K562 (cell line): Measurements from ENCODE around the gene CRK. TPM values are rescaled to one million over a fixed set of nuclear protein-coding genes. Genes with fewer than 3 reads are reported as not detected.
A peak's percentile ranks its signal among the peaks of the same experiment; 100 is the strongest.

Experiments used
- CUX1 ChIP-seq: fragments of 200-800 bp; sonication (Bioruptor generic); IDR thresholded peaks from 2 replicates; pipeline ENCODE4 v1.6.1; 2016; ENCODE audit warnings: missing genetic modification characterization, missing compliant biosample characterization
- GTF2A2 ChIP-seq: IDR thresholded peaks from 2 replicates; pipeline ENCODE4 v1.6.1; 2016; ENCODE audit warnings: mild to moderate bottlenecking, missing genetic modification characterization, missing compliant biosample characterization
- HDGF ChIP-seq: fragments of 450-650 bp; IDR thresholded peaks from 2 replicates; pipeline ENCODE4 v1.6.1; 2016
- KDM5B ChIP-seq: fragments of 200-600 bp; sonication (generic); IDR thresholded peaks from 2 replicates; pipeline ENCODE4 v1.6.1; 2012; ENCODE audit warnings: low read depth, mild to moderate bottlenecking, moderate library complexity, low read length, control low read depth, inconsistent platforms; ENCODE audit not compliant: insufficient replicate concordance
- MEF2D ChIP-seq: conservative IDR thresholded peaks from 2 replicates; pipeline ENCODE4 v1.6.1; 2016; ENCODE audit warnings: low read depth, missing genetic modification characterization, missing compliant biosample characterization
- MTA3 ChIP-seq: fragments of 450-650 bp; formaldehyde crosslinking; IDR thresholded peaks from 2 replicates; pipeline ENCODE4 v1.6.1; 2017; ENCODE audit warnings: mild to moderate bottlenecking, borderline replicate concordance
- PHTF2 ChIP-seq: fragments of 250-450 bp; sonication (Bioruptor Pico); IDR thresholded peaks from 2 replicates; pipeline ENCODE4 v1.5.0; 2021; ENCODE audit warnings: mild to moderate bottlenecking
- POLR2B ChIP-seq: fragments of 450-650 bp; IDR thresholded peaks from 2 replicates; pipeline ENCODE4 v1.6.1; 2018; ENCODE audit warnings: low read depth; ENCODE audit not compliant: partially characterized antibody
- SMAD3 ChIP-seq: fragments of 450-650 bp; formaldehyde crosslinking; conservative IDR thresholded peaks from 2 replicates; pipeline ENCODE4 v1.4.0; 2020; ENCODE audit warnings: mild to moderate bottlenecking
- SP1 ChIP-seq: sonication (generic); formaldehyde crosslinking; IDR thresholded peaks from 2 replicates; pipeline ENCODE4 v1.8.1; 2022; ENCODE audit warnings: mild to moderate bottlenecking, missing genetic modification reagents
- TARDBP ChIP-seq: fragments of 450-650 bp; IDR thresholded peaks from 2 replicates; pipeline ENCODE4 v1.6.1; 2016
- ZBTB2 ChIP-seq: fragments of 450-650 bp; IDR thresholded peaks from 2 replicates; pipeline ENCODE4 v1.6.1; 2016; ENCODE audit warnings: antibody characterized with exemption
- ZNF311 ChIP-seq: fragments of 250-450 bp; sonication (Bioruptor Pico); IDR thresholded peaks from 2 replicates; pipeline ENCODE4 v1.4.0; 2020; ENCODE audit warnings: mild to moderate bottlenecking, moderate library complexity
- ZNF507 ChIP-seq: conservative IDR thresholded peaks from 2 replicates; pipeline ENCODE4 v1.6.1; 2017; ENCODE audit warnings: missing genetic modification characterization, missing compliant biosample characterization
- ZNF740 ChIP-seq, 3 experiments: fragments of 200-800 bp in 1 of 3; sonication (Bioruptor generic) in 1 of 3; sonication (generic) in 1 of 3; formaldehyde crosslinking in 1 of 3; IDR thresholded peaks; 2 replicates each; pipeline versions ENCODE4 v1.6.1 to v1.8.0; 2016 to 2022; ENCODE audit warnings: mild to moderate bottlenecking in 2 of 3, missing compliant biosample characterization in 2 of 3, missing genetic modification characterization in 2 of 3, missing genetic modification reagents in 1 of 3
- ZNF766 ChIP-seq: fragments of 200-800 bp; sonication (Bioruptor generic); conservative IDR thresholded peaks from 2 replicates; pipeline ENCODE4 v1.6.1; 2016; ENCODE audit warnings: missing genetic modification characterization, missing compliant biosample characterization
- polyA plus RNA-seq, 8 experiments: library from polyadenylated mRNA; depleted of rRNA in 4 of 8; stranded (reverse) in 5 of 8; unstranded in 3 of 8; fragments of >200 nt; fragmentation: Nextera tagmentation in 2 of 8; fragmentation: Illumina TruSeq in 1 of 8; extraction: Ambion mirVana in 2 of 8; extraction: Trizol in 1 of 8; gene quantifications; 2 replicates each; pipeline versions ENCODE4 v1.2.1 to v1.2.3, GENCODE V29; 2011 to 2014; ENCODE audit warnings: inconsistent platforms in 1 of 8, missing spikeins in 1 of 8
- total RNA-seq, 7 experiments: library from RNA; depleted of rRNA in 6 of 7; stranded (reverse); fragments of >200 nt in 6 of 7; fragmentation: Illumina TruSeq in 2 of 7; extraction: Trizol in 2 of 7; gene quantifications; 2 replicates each; pipeline versions ENCODE4 v1.2.1 to v1.2.3, GENCODE V29; 2011 to 2021; ENCODE audit warnings: low replicate concordance in 1 of 7
- TF ChIP-seq, protein P1 (sequence below), 2 experiments: fragments of 200-800 bp in 1 of 2; sonication (Bioruptor generic) in 1 of 2; sonication (generic) in 1 of 2; formaldehyde crosslinking in 1 of 2; IDR thresholded peaks in 1 of 2; conservative IDR thresholded peaks in 1 of 2; 2 replicates each; pipeline versions ENCODE4 v1.5.0 to v1.6.1; 2016 to 2020; ENCODE audit warnings: missing compliant biosample characterization in 1 of 2, missing genetic modification characterization in 1 of 2, missing genetic modification reagents in 1 of 2

Gene CRK
- total and polyA plus RNA-seq, 9 of the 15 experiments (the other 6 are each of a cell fraction or from before 2014, with no cell fraction given) = 13.1 to 40.2 (median 26.1) TPM

DNA sequence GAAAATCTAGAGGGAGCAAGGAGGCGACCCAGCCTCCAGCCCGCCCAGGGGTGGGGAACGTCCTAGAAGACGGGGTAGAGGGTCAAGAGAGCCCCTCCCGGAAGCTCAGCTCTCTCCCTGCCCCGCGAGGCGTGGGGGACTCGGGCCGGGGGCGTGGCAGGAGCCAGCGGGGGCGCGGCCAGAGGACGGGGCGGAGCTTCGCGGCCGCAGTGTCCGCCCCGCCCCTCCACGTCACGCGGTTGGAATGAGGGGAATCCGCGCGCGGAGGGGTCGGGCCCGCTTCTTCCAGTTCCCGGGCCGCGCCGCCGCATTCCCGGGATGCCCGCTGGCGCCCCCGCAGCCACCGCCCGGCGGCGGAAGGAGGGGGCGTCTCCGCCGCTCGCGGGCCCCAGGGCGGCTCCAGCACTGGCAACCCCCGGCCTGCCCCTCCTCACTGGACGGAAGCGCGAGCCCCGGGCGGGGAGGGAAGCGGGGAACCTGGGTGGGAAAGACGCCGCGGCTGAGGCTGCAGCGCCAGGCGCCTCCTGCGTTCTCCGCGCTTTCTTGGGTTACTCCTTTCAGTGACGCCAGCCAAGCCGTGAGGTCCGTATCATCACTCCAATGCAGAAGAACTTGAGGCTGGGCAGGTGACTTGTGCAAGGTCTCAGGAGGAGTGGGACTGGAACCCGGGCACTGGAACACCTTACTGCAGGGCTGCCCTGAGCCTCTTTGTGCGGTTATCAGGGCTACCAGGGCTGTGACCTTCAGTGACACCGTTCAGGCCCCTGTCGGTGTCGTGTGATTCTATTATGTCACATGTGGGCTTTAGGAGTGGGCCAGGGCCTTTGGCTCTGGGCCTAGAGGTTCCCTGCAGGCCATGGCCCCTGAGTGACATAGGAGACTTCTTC, 32.1 kb upstream of the CRK start (continued):
- no peak for TF ChIP-seq GTF2A2
- TF ChIP-seq, protein P1, sequence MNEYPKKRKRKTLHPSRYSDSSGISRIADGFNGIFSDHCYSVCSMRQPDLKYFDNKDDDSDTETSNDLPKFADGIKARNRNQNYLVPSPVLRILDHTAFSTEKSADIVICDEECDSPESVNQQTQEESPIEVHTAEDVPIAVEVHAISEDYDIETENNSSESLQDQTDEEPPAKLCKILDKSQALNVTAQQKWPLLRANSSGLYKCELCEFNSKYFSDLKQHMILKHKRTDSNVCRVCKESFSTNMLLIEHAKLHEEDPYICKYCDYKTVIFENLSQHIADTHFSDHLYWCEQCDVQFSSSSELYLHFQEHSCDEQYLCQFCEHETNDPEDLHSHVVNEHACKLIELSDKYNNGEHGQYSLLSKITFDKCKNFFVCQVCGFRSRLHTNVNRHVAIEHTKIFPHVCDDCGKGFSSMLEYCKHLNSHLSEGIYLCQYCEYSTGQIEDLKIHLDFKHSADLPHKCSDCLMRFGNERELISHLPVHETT (CRISPR knock-in tag; conservative IDR thresholded peaks at IDR 0.05 in 1 of 2, IDR thresholded peaks at IDR 0.05 in 1 of 2) = no peak
- no peak for TF ChIP-seq POLR2B
- TF ChIP-seq ZNF766 (CRISPR knock-in tag) = no peak
- no peak for TF ChIP-seq ZNF311 (CRISPR knock-in tag)
- no peak for TF ChIP-seq HDGF
- TF ChIP-seq SMAD3 = no peak
- no peak for TF ChIP-seq PHTF2
- no peak for TF ChIP-seq ZNF740 (CRISPR knock-in tag; IDR thresholded peaks at IDR 0.05)
- TF ChIP-seq ZNF740 (tag; IDR thresholded peaks at IDR 0.05) = no peak
- no peak for TF ChIP-seq ZBTB2
- no peak for TF ChIP-seq MEF2D (tag)
- no peak for TF ChIP-seq ZNF507 (tag)
- 0 out of 2 replicates have a peak, but pooled peaks have one; percentile 61 for TF ChIP-seq TARDBP
- no peak for TF ChIP-seq CUX1 (CRISPR knock-in tag)
- peak; percentile 5; the same call in 1 of the 2 replicates for TF ChIP-seq SP1 (CRISPR knock-in tag)
- peak; percentile 70; the same call in 1 of the 2 replicates for TF ChIP-seq MTA3
- no peak for TF ChIP-seq KDM5B
